SKM-1 (cell line): Measurements from ENCODE around the gene CPNE4.

Source experiments
- DNase-seq: peaks from one replicate; lab custom pipeline; 2025; ENCODE audit not compliant: unreplicated experiment; lab: John Stamatoyannopoulos, UW

Gene CPNE4

DNA sequence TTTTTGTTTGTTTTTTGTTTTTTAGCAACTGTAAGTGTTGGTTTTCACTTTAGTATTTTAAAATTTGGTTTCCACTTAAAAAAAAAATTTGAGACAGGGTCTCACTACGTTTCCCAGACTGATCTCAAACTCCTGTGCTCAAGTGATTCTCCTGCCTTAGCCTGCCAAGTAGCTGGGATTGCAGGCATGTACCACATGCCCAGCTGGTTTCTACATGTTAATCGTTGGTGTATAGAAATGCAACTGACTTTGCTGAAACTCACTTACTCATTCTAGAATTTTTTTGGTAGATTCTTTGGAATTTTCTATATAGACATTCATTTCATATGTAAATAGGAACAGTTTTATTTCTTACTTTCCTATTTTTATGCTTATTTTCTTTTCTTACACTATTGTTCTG lies 287.3 kb downstream of the CPNE4 start:
- DNase-seq: no peak

DNA sequence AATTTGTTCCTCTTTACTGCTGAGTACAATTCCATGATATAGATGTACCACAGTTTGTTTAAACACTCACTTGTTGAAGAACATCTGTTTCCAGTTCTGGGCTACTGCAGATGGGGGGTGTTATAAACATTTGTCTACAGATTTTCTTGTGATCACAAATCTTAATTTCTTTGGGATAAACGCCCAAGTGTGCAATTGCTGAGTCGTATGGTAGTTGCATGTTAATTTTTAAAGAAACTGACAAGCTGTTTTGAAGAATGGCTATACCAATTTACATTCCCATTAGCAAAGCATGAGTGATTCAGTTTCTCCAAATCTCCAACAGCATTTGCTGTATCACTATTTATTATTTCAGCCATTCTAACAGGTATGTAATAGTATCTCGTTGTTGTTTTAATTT lies 290.0 kb downstream of the CPNE4 start:
- no peak for DNase-seq

DNA sequence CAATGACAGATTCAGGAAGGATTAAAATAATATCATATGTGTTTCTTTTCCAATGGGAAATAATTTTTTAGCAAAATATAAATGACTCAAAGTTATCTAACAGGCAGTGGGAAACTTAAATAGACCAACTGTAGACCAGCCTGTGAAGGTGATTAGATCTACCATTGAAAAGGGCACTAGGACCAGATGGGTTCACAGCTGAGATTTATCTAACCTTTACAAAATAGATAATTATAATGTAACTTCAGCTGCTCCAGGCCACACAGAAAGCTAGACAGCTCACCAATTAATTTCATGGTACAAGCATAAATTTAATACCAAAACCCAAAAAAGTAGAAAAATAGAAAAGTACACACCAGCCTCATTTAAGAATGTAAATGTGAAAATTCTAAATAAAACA lies 291.7 kb downstream of the CPNE4 start:
- no peak for DNase-seq

DNA sequence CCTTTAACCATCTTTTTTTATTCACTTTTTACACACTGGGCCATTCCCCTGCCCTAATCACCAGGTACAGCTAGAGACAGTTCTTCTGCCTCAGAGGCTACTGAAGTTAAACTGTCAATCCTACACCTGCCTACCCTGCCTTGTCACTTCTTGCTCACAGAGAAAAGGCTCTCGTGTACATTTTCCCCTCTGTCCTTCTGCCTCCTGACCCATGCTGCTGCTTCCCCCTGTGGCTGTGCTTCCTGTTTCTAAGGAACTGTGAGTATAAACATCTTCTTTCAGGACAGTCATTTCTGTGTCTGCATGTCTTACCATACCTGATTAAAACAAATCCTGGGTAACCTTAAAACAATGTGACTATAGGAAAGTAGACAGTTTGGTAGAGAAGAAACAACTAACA lies 295.6 kb downstream of the CPNE4 start:
- no peak for DNase-seq

DNA sequence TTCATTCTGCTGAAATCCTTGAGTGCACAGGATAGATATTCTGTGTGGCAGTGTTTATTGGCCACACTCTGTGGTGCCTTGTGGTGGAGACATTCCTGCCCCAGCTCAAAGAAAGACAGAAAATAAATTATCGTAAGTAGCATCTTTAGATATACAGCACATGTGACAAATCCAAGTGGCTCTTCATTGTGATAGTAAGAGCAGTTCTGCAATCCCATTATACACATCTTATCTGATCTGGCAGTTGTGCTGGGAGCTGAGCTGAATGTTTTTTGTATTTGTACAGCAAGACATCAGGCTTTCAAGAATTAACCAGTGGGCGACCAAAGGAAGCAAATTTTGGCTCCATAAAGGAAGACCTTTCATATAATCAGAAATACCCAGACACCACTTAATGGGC lies 296.7 kb downstream of the CPNE4 start:
- DNase-seq: no peak

DNA sequence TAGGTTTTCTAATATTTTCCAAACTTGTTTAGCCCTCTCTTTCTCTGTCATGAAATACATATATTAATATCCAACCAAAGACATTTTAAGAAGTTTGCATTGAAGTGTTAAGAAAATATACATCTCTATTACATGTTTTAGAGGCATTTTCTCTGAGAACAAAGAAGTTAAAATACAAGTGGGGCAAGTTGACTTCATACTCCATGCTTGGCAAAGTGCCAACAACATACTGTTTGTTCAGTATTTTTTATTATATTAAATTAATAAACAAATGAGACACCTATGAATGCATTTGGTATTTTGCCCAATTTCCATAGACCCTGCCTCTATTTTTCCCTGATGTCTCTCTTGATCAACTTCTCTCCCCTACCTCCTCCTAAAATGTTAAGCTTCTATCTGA lies 299.3 kb downstream of the CPNE4 start:
- no peak for DNase-seq

DNA sequence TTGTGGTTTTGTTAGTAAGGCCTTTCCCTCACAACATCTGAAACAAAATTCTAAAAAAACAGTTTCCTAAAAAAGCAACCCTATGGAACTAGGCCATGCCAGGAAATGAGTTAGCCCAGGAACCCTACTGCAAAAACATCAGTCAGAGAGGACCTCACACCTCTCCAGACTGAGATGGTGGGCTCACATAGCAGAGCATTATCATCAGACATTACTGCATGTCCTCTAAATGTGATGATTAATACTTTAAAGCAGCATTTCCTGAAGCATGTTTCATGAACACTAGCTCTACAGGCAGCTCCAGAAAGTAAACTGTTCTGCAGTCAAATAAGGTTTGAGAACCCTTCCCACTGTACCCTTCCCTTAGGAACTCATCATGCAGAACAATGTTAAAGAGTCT lies 299.7 kb downstream of the CPNE4 start:
- no peak for DNase-seq

DNA sequence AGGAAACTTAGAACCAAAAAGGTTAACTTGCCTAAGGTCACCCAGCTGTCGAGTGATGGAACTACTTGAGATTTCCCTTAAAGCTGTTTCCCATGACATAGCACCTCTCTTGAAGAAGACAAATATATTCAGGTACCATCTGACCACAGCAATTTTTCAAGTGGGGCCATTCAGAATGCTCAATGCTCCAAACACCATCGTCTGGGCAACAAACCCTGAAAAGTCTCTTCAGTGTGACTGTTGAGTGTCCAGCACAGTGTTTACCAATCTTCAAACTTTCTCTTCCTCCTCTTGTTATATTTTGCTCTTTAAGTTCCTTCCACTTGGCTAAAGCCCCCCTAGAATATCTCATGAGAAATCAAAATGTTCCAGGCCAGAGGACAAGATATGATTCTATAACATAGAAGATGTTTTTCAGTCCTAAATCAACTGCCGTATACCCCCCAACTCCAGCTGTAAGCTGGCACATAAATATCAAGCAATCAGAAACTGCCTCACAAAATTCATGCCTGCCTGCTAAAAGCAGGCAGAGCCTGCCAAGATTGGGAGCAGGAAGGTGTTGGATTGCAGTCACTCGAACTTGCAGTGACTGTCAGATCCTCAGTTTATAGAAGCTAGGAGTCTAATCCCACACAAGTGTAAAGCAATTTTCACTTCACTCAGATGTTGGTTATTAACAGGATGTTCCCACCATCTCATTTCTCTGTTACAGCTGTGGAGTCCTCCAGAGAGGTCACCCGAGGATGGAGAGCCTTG lies 301.6 kb downstream of the CPNE4 start:
- DNase-seq: no peak

DNA sequence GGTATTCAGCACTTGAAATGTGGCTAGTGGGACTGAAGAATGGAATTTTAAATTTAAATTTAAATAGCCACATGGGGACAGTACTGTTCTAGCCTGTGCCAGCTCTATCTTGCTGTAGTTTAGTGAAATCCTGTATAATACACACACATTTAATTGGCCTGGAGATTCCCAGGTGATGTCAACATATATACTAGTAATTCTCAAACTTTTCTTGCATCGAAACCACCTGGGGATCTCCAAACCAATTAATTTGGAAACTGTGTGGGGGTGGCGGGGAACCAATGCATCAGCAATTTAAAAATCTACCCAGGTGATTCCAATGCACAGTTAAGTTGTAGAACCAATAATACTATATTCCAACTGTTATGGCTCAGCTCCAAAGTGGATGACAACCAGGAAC lies 303.1 kb downstream of the CPNE4 start:
- DNase-seq: no peak

DNA sequence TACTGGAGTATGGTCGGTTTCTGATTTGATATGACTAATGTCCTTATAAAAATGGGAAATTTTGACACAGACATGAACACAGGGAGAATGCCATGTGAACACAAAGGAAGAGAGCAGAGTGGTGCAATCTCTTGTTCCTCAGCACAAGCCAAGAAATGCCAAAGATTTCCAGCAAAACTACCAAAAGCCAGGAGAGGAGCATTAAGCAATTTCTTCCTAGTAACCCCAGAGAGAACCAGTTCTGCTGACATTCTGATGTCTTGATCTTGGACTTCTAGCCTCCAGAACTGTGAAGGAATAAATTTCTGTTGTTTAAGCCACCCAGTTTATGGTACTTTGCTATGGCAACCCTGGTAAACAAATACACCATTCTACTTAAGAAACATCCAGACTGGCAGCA lies 304.2 kb downstream of the CPNE4 start:
- no peak for DNase-seq

DNA sequence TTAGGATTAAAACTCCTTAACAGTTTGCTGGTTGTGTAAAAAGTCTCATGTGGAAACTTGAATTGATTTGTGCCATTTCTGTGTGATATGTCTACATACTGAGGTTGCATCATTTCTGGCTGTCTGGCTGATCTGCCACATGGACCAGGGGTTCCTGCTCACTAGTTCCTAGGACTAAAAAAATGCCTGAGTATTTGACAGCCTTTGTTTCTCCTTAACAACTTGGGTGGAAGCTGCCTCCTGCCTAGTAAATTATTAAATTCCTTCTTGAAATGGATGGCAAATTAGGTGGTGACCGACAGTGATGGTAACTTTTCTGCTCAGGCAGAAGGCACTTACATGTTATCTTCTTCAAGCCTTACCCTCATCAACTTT lies 305.2 kb downstream of the CPNE4 start:
- DNase-seq: no peak

DNA sequence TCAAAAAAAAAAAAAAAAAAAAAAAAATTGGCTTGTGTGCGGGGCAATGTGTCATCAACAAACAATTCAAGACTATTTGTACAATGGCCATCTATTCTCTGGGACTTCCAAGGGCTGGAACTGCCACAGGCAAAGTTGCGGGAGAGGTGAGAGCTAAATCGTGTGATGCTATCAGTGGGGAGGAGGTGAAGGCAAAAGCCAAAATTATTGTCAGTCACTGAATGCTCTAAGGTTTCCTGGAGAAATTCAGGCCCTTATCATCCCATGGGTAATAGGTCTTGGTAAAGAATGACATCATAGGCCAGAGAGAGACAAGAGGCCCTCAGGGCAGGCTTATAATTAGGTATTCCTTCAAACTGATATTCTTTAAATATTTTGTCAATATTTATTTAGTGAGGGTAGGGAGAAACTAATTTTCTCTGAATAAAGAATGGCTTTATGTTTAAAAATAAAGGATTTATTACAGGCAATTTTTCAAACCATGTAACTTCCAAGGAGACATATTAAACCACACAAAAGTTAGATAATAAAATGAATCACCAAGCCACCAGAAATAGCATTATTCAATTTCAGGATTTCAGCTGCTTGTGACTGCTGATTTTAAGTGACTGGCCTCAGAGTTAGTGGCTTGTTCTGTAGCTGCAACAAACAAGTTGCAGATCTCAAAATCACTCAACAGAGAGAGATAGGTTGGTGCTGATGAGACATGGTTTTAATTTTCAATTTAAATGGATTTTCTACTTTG lies 305.7 kb downstream of the CPNE4 start:
- no peak for DNase-seq

DNA sequence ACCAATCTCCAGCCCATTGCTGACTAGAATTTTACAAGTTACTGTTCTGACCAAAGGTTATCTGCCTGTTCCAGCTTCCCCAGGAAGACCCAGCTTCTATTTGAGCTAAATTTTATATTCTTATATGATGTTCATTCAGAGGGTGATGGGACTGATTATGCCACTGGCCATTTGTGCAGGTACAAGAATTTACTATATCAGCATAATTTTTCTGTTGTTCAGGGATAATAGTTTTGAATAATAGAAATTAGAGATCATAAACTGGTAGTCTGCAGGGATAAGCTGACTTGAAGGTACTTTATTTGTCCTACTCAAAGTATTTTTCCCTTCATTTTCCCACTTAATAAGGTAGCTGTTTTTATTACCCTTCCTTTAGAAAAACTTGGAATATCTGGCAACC lies 309.4 kb downstream of the CPNE4 start:
- DNase-seq: no peak

DNA sequence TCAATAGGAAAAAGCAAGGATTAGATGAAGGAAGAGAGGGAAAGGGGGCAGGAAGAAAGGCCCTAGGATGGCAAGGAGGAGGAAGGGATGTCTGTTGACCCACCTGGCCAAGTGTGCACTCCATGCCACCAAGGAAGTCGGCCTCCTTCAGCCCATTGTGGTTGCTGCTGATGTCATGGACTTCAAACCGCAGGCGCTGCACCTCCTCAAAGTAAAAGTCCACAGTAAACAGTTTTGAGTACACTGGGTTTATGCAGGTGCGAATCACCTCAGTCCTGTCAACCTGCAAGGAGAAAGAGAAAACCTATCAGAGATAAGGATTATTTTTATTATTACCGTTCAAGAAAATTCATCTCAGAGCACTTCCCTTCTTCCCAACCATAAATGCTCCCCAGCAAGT lies 311.5 kb downstream of the CPNE4 start:
- DNase-seq: no peak

DNA sequence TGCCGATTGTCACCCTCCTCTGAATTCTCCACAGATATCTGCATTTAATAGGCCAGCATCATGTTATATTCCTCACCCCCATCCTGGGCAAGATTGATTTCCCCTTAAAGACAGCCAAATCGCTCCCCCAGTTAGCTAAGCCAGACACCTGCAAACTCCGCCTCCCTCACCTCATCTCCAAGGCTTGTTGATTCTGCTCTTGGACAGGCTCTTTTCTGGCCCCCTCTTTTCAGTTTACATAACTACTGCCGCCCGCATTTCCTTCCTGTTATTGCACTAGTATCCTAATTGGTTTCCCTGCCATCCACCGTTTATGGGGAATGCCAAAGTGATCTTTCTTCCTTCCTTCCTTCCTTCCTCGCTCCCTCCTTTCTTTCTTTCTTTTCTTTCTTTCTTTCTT lies 317.3 kb downstream of the CPNE4 start:
- no peak for DNase-seq

DNA sequence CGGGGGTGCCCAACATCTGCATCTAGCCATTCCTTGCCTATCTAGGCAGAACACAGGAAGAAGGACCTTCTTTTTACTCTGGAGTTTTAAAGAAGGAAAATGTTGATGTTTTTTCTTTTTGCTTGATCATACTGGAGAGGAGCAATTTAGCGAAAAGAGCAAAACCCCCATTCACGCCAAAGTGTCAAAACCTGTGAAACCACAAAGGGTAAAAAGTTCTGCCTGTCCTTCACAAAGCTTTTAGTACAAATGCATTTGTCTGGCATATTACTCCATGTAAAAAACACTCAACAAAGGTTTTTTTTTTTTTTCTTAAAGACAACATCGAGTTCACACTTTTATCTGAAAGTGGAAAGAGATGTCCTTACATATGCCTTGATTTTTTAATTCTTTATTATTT lies 317.9 kb downstream of the CPNE4 start:
- DNase-seq: no peak

DNA sequence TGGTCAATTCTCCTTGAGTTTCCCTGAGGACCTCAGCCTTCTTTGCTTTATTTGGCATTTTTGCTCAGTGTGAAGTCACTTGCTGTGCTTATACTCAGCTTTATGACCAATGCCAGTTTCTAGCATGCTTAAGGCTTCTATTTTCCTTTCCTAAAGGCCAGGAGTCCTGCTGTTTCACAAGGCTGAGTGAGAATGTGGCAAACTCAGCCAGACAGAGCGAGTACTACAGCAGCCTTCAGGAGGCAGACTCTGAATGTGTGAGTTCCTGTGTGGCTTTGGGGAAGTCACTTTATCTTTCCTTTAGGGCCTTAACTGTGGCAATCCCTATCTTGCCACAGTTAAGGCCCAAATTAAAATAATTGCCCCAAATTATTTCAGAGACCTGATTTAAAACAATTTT lies 318.8 kb downstream of the CPNE4 start:
- DNase-seq: peak; percentile 18

DNA sequence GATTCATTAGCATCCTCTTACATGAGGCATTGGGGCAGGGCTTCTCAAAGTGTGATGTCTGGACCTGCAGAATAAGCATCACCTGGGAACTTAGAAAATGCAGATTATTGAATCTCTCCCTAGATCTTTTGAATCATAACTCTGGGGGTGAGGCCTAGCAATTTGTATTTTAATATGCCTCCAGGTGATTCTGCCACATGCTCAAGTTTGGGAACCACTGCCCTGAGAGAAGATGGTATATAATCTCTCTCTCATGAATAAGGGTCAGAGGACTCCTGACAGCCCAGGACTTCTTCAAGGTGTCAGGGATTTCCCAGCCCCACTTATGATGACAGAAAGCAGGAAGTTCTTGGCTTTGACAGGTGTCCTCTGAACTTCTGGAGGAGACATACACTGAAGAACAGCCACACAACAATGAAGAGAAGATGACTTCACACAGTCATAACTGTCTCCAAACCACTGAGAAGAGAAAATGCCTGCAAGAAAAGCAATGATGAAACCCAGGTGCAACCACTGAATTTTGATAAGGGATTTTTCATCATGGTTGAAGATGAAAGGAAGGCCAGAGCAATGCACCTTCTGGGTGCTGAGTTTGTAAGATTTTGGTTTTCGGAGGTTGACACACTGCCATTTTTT lies 320.1 kb downstream of the CPNE4 start:
- no peak for DNase-seq

DNA sequence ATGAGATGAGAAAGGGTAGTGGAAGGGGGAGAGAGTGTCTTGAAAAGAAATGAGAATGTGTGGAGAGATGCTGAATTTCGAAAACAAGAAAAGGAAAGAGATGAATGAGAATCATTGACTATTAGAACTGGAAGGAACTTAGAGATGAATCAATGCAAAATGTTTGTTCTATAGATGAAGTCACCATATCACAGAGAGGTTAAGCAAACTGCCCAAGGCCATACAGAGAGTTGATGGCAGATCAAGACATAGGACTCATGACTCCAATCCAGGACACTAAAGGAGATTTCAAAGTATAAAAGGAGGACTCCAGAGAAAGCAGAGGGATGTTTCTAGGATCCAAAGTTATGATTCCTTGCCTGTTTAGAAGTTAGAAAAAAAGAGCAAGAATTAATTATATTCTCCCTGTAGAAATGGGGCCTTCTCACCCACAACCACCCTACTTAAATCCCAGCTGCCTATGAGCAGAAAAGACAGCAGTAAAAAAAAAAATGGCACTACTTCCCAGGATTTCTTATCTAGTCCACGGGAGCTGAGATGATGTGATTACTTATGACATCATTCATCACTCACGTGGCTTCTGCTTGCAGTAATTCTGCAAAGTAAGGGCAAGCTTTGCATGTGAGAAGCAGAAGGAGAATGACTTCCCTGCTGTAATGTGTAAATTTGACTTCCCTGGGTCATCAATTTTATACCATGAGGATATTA lies 321.2 kb downstream of the CPNE4 start:
- no peak for DNase-seq

DNA sequence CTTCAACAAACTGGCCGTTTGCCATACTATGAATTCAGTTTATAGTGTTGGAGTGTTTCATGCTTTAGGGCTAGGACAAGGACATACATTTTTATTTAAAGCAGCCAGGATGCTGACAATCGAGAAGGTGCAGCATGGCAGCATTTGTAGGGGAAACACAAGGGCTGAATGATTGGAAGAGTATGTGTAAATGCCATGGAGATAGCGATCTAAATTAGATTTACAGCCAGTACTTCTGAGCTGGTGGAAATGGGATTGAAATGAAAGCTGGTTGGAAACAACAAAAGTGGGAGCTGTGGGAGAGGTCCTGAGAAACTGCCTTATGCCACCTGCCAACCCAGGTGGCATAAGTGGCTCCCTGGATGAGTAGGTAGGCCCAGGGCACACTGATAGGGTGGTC lies 322.2 kb downstream of the CPNE4 start:
- DNase-seq: no peak

DNA sequence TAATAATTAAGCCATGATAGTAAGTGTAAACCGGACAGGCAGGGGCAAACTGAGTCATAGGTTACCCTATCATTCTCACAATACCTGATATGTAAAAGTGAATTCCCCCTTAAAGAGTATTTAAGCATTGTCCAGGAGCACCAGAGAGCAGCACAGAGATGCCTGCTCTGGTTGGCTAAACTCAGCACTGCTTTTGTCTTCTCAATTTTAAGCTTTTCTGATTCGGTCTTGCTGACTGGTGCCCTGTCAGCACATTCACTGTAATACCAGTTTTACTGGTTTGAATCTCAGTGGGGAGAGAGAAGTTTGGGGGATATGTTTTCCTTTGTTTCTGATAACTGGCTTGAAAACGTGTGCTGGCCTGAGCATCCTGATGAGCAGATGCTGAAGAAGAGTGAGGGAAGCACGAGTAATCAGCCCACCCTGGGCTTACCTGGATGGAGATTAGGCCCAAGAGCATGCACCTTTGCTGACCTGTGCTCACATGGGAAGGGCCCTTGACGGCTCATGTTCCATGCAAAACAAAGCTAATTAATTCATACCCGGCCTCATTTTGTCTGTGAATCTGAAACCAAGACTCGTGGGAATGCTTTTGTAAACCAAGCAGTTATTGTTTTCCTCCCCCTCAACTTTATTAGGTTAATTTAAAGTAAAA lies 323.6 kb downstream of the CPNE4 start:
- no peak for DNase-seq
